GM19463 (cell line): ENCODE data around the gene MAML2.

Experiments used
- ATAC-seq: cut with Tn5 transposase; IDR thresholded peaks from one replicate; pipeline ENCODE4 v1.9.1; 2021; ENCODE audit warnings: mild to moderate bottlenecking, moderate library complexity; ENCODE audit not compliant: unreplicated experiment

The MAML2 gene

GRCh38 chr11:95939091-95939490 lies 403.9 kb downstream of the MAML2 start:
- ATAC-seq, result no peak

DNA sequence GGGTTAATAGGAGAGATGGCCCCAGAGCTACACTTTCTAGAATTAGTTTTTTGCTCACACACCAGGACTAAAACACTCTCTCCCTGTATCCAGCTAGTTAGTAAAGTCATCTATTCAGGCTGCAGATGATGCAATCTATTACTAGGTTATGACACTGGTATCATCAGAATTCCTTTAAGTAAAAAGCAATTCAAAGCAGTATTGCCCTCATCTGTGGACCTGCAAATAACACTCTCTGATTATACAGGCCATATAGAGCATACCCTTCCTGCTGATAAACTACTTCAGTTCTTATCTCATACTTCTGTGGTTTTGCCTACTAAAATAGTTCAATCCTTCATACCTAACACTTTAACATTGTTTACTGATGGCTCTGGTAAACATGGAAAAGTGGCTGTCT lies 405.6 kb downstream of the MAML2 start:
- ATAC-seq, result no peak

GRCh38 chr11:95933594-95933993 lies 409.4 kb downstream of the MAML2 start:
- no peak for ATAC-seq

- no peak for ATAC-seq
Observed at GRCh38 chr11:95931916-95932315, 411.1 kb downstream of the MAML2 start.

DNA sequence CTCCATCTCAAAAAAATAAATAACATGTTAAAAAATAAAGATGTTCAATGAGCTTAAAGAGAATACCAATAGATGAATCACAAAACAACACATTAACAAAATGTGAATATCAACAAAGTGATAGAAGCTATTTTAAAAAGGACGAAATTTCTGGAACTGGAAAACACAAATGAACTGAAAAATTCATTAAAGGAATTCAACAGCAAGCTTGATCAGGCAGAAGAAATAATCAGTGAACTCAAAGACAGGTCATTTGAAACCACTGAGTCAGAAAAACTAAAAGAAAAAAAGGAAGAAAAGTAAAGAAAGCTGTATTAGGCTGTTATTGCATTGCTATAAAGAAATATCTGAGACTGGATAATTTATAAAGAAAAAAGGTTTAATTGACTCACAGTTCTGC lies 412.0 kb downstream of the MAML2 start:
- ATAC-seq, result no peak

DNA sequence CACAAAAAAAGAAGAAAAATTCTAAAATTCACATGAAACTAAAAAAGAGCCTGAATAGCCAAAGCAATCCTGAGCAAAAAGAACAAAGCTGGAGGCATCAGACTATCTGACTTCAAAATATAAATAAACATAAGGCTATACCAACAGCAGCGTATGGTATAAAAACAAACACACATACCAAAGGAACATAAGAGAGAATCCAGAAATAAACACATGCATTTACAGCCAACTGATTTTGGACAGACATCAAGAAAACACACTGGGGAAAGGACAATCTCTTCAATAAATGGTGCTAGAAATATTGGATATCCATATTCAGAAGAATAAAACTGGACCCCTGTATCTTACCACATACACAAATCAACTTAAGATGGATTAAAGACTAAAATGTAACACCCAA lies 416.3 kb downstream of the MAML2 start:
- no peak for ATAC-seq
